ENCODE data around the gene UBXN7.
"Not testable (repeated sequence)": the region's sequence is repeated elsewhere in the genome, so short reads cannot be mapped to it uniquely, and the experiment has no call there.

Gene UBXN7, protein sequence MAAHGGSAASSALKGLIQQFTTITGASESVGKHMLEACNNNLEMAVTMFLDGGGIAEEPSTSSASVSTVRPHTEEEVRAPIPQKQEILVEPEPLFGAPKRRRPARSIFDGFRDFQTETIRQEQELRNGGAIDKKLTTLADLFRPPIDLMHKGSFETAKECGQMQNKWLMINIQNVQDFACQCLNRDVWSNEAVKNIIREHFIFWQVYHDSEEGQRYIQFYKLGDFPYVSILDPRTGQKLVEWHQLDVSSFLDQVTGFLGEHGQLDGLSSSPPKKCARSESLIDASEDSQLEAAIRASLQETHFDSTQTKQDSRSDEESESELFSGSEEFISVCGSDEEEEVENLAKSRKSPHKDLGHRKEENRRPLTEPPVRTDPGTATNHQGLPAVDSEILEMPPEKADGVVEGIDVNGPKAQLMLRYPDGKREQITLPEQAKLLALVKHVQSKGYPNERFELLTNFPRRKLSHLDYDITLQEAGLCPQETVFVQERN

DNA sequence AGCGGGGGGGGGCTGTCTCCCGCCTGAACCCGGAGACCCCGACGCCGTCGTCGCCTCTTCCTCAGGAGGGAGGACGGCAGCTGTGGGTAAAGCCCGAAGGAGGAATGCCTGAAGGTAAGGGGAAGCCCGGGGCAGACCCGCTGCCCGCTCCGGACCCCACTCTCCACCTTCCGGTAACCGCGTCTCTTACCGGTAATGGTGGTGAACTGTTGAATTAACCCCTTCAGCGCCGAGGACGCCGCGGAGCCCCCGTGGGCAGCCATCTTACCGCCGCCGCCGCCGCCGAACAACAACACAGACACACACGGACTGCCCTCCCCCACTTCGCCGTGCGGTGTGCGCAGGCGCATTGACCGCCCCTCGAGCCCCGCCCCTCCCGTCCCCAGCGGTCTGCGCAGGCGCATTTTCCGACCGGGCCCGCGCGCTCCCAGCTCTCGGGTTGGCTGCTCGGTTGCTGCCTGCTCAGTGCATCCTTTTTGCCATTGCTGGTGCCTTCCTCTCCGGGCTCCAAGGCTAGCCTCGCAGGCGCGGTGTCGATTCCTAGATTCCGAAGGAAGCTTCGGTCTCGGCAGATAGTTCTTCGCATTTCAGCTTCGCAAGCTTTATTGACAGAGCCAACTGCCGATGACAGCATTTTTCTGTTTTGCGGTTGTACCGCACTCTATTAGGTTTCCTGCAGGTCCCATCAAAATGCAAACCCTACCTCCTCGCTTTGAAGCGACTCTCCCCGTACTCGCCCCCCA, at the start of gene UBXN7:
Gene UBXN7, minus strand, starts transcription at position 291 of the 743 bp plus-strand sequence. Its CDS starts 28 bp downstream, at position 263.
- intact Hi-C loops (cut with DNase I): loop anchor here (5.0 kb wide), 2 partner anchors 70 to 135 kb away; partner anchors contain the start of genes FBXO45, RNF168 and WDR53
- peak; percentile 82 to 98 (median 95) for DNase-seq

DNA sequence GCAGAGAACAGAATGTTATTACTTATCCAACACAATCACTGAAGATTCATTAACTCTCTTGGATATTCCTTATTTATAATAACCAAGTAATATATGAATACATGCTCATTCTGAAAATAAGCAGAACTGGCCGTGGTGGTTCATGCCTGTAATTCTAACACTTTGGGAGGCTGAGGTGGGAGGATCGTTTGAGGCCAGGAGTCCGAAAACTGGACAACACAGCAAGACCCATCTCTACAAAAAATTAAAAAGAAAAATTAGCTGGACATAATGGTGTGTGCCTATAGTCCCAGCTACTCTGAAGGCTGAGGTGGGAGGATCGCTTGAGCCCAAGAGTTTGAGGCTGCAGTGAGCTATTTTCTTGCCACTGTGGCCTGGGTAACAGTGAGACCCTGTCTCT, 45.5 kb upstream of the UBXN7 start:
- intact Hi-C loops (cut with DNase I): no loop called here
- no peak for DNase-seq

DNA sequence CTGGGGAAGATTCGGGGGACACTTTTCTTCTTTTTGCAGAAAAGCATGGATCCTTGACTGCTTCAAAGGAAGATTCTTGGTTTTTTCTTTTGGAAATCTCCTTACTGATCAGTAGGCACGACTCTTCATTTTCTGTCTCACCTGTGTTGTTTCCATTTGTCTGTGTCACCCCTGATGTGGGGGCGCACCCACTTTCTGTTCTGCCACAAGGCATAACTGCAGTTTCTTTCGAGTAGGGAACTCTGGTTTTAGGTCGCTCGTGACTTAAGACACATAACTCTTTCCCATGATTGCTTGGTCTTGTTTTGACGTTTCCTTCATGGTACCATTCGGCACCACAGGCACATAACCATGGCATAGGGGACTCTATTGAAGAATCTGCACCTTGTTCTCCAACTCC, 40.1 kb upstream of the UBXN7 start:
- intact Hi-C loops (cut with DNase I): no loop called here
- DNase-seq: peak in 23 of 42 donors; percentile 5 to 59 (median 20)

DNA sequence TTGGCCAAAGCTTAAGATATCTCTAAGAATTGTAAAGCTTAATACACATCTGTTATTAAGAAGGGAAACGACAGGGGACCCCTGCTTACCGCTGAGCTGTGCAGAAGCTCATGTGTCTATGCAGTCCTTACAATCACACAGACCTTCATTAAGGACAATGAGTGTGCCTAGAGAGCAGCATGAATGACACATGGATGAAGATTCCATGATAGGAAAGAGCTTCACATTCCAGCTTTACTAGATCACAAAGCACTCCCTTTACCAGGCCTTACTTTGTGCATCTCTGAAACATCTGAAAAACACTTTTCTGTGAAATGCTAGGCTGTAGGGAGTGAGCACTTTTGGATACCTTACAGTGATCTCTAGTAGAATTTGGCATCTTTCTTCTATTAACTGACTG, 39.3 kb upstream of the UBXN7 start:
- peak in 1 of 42 donors; percentile 10 for DNase-seq
- intact Hi-C loops (cut with DNase I): no loop called here

DNA sequence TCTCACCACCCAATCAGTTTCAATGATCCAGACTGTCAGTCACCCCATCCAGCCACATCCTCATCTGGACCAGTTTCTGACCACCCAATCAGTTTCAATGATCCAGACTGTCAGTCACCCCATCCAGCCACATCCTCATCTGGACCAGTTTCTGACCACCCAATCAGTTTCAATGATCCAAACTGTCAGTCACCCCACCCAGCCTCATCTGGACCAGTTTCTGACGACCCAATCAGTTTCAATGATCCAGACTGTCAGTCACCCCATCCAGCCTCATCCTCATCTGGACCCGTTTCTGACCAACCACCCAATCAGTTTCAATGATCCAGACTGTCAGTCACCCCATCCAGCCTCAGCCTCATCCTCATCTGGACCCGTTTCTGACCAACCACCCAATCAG, 38.0 kb upstream of the UBXN7 start:
- intact Hi-C loops (cut with DNase I); DNase-seq: not testable (repeated sequence)

DNA sequence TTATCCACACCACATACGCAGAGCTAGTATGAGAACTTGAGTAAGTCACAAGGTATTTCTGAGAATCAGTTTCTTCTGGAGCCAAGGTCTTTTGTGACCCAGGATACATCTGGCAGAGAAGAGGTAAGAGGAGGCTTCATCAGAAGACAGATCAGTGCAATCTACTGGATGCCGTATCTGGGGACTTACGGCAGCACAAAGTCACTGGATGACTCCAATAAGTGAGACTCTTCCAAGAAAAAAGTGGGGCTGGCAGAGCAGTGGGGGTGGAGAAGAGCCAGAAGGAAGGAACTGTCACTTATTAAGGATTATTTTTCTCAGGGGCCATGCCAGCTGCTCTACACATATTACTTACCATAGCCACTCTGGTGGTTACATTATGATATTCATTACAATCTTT, 31.6 kb upstream of the UBXN7 start:
- intact Hi-C loops (cut with DNase I): no loop called here
- peak in 1 of 42 donors; percentile 6 for DNase-seq

DNA sequence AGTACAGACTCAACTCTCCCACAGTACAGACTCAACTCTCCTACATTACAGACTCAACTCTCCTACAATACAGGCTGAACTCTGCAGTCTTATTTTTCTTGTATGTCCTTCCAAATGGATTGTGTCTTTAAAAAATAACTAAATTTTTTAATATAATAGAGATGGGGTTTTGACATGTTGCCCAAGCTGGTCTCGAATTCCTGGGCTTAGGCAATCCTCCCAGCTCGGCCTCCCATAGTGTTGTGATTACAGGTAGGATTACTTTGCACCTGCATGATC, 31.2 kb upstream of the UBXN7 start:
- intact Hi-C loops (cut with DNase I): no loop called here
- DNase-seq: no peak

DNA sequence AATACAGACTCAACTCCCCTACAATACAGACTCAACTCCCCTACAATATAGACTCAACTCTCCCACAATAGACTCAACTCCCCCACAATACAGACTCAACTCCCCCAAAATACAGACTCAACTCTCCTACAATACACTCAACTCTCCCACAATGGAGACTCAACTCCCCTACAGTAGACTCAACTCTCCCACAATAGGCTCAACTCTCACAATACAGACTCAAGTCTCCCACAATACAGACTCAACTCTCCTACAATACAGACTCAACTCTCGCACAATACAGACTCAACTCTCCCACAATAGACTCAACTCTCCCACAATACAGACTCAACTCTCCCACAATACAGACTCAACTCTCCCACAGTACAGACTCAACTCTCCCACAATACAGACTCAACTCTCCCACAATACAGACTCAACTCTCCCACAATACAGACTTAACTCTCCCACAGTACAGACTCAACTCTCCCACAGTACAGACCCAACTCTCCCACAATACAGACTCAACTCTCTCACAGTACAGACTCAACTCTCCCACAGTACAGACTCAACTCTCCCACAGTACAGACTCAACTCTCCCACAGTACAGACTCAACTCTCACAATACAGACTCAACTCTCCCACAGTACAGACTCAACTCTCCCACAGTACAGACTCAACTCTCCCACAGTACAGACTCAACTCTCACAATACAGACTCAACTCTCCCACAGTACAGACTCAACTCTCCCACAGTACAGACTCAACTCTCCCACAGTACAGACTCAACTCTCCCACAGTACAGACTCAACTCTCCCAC, 30.7 kb upstream of the UBXN7 start:
- intact Hi-C loops (cut with DNase I); DNase-seq: not testable (repeated sequence)

DNA sequence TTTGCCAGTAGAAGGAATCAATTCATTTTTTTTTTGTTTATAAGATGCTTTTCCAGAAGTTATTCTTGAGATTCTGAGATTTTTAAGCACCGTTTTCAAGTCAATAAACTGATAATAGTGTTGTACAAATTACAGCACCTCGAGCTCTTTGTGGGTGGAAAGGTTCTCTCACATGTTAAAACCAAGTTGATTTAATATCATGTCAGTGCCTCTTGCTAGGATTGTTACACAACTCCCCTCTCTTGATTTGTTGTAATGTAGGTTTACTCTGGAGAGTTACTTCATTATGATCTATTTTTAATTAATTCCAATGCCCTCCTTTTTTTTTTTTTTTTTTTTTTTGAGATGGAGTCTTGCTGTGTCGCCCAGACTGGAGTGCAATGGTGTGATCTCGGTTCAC, 25.8 kb upstream of the UBXN7 start:
- intact Hi-C loops (cut with DNase I): no loop called here
- DNase-seq: peak in 1 of 42 donors; percentile 7

DNA sequence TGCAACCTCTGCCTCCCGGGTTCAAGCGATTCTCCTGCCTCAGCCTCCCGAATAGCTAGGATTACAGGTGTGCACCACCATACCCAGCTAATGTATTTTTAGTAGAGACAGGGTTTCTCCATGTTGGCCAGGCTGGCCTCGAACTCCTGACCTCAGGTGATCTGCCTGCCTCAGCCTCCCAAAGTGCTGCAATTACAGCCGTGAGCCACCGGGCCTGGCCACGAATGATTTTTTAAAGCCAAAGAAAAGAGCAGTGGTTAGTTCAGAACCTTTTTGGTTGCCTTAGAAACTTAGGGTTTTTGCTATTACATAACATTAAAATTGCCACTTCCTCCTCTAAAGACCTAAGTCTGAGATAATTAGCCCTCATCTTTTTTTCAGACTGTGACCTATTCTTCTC, 25.2 kb upstream of the UBXN7 start:
- intact Hi-C loops (cut with DNase I); DNase-seq: not testable (repeated sequence)

DNA sequence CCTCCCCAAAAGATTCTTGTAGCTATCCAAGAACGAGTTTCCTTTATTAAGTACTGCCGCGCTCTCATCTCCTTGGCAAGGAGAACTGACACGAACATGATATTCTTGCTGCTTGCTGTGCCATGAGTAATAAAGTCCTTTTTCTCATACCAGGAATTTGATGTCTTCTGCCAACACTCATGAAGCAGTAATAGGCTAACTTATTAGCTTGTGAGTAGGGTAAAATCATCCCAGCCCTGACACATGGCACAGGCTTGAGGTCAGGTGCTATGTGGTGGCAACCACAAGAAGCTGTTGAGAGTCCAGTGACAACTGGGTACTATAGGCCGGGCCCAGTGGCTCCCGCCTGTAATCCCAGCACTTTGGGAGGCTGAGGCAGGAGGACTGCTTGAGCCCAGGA, 22.7 kb upstream of the UBXN7 start:
- DNase-seq: no peak
- intact Hi-C loops (cut with DNase I): no loop called here

DNA sequence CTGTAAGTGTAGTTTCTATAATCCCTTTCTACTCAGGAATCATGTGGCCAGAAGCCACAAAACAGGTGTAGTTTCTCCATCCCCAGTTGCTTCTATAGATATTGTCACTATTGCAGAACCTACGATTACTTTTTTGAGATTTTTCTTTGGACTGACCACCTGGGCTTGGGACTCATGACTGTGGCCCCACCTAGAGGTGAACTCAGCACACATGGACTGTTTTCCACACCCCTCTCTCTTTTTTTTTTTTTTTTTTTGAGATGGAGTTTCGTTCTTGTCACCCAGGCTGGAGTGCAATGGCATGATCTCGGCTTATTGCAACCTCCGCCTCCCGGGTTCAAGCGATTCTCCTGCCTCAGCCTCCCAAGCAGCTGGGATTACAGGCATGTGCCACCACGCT, 13.2 kb upstream of the UBXN7 start:
- not testable (repeated sequence) for DNase-seq

DNA sequence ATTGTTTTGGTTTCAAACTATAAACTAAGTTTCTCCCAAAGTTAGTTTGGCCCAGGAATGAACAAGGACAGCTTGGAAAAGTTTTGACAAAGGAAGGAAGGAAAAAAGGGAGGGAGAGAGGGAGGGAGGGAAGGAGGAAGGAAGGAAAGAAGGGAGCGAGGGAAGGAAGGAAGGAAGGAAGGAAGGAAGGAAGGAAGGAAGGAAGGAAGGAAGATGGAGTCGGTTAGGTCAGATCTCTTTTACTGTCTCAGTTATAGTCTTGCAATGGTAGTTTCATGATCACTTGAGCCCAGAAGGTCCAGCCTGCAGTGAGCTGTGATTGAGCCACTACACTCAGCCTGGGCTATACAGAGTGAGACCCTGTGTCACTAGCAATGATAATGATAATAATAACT, 12.3 kb upstream of the UBXN7 start:
- peak in 1 of 42 donors; percentile 13 for DNase-seq
- intact Hi-C loops (cut with DNase I): no loop called here

More for the DNA sequence above, 13.2 kb upstream of the UBXN7 start:
- intact Hi-C loops (cut with DNase I): not testable (repeated sequence)

DNA sequence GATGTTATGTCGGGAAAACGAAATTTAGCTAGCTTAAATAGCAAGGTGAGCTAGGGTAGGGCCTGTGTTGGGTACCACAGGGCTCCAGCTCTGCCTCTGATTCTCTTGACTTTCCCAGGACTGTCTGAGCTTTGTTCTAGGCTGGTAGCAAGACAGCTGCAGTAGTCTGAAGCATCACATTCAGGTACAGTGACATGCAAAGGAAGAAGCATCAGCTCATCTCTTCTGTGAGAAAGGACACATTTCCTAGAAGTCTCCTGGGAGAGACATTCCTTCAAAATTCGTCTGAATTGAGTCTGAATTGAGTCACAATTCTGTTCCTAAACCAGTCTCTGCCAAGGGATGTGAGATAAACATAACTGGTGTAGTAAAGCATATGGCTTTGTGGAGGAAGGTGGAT, 8.5 kb upstream of the UBXN7 start:
- intact Hi-C loops (cut with DNase I): no loop called here
- DNase-seq: no peak

DNA sequence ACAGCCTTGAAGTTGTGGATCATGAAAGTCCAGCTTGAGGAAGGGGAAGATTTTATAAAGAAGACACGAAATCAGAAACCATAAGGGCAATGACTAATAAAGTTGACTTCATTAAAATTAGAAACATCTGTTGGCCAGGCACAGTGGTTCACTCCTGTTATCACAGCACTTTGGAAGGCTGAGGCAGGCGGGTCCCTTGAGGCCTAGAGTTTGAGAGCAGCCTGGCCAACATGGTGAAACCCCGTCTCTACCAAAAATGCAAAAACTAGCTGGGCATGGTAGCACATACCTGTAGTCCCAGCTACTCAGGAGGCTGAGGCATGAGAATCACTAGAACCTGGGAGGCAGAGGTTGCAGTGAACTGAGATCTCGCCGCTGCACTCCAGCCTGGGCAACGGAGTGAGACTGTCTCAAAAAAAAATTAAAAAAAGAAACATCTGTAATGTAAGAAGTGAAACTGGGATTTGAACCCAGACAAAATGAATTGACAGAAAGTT, 7.9 kb upstream of the UBXN7 start:
- peak in 1 of 42 donors; percentile 2 for DNase-seq
- intact Hi-C loops (cut with DNase I): no loop called here

DNA sequence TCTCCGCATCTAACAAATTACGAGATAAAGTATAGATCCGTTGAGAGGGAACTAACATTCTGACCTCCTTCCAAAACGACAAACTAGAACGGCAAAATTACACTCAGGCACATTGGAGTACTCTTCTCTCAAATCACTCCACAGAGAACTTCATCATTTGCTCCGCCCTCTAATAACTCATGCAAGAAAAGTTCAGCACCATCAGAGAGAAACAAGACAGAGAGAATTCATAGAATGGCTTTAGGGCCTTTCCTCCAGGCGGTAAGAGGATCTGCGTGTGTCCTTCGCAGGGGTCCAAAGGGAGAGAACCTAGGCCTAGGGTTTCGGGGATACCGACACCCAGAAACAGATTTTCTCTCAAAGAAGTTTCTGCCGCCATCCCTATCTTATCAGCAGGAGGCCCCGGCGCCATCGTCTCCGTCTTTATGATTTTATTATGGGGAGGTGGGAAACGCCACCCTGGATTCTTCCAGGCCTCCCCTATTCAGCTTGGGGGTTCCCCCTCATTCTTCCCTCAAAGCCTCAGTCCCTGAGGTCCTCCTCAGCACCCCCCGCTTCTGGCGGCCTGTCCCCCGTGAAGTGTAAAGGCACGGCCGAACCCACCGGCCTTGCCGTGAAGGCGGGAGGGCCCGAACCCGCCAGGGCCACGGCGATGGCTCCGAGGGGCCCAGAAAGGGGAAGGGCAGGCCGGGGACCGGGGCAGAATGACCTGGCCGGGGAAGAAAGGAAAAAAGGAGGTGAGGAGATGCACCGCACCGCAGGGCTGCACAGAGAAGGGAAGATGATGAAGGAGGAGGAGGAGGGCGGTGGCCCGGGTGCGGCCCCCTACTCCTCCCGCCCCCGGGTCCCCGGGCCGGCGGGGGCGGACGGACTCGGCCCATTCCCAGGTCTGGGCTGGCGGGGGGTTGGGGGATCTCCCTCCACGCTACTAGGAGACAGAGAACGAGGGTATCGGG, 768 bp downstream of the UBXN7 start:
- intact Hi-C loops (cut with DNase I): loop anchor here (5.0 kb wide), 2 partner anchors 71 to 136 kb away; partner anchors contain the start of genes FBXO45, RNF168 and WDR53
- peak in 33 of 42 donors; percentile 3 to 56 (median 23) for DNase-seq

DNA sequence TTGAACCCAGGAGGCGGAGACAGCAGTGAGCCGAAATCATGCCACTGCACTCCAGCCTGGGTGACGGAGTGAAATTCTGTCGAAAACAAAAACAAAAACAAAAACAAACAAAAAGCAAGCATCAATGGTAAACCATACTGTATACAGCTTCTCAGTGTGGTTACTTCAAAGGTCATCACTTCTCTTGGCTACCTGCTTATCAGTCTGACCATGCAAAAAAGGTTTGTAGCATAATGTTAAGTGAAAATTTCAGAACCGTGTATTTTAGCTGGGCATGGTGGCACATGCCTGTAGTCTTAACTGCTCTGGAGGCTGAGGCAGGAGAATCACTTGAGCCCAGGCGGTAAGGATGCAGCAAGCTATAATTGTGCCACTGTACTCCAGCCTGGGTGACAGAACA, 4.2 kb downstream of the UBXN7 start:
- DNase-seq: no peak
- intact Hi-C loops (cut with DNase I): no loop called here

DNA sequence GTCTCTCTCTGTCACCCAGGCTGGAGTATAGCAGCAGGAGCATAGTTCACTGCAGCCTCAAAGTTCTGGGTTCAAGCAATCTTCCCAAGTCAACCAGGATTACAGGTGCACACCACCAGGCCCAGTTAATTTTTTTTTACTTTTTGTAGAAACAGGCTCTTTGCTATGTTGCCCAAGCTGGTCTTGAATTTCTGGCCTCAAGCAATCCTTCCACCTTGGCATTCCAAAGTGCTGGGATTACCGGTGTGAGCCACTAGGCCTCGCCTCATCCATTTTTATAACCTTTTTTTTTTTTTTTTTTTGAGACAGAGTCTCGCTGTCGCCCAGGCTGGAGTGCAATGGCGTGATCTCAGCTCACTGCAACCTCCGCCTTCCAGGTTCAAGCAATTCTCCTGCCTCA, 7.8 kb downstream of the UBXN7 start:
- DNase-seq; intact Hi-C loops (cut with DNase I): not testable (repeated sequence)

All from head of caudate nucleus (tissue), 42 donors.